HG02870 (cell line): Measurements from ENCODE around the gene NR2F2.

ENCODE experiments used
- ATAC-seq: cut with Tn5 transposase; IDR thresholded peaks from one replicate; pipeline ENCODE4 v1.9.1; 2021; ENCODE audit warnings: mild to moderate bottlenecking, moderate library complexity; ENCODE audit not compliant: unreplicated experiment

Gene NR2F2

GRCh38 chr15:96330450-96331143, at the start of gene NR2F2:
NR2F2 (plus strand) TSS chr15:96330700; CDS start chr15:96332106, 1,406 bp downstream.
- ATAC-seq, result peak; percentile 82

- no peak for ATAC-seq
Observed at GRCh38 chr15:96285305-96285704, 45.2 kb upstream of the NR2F2 start.

DNA sequence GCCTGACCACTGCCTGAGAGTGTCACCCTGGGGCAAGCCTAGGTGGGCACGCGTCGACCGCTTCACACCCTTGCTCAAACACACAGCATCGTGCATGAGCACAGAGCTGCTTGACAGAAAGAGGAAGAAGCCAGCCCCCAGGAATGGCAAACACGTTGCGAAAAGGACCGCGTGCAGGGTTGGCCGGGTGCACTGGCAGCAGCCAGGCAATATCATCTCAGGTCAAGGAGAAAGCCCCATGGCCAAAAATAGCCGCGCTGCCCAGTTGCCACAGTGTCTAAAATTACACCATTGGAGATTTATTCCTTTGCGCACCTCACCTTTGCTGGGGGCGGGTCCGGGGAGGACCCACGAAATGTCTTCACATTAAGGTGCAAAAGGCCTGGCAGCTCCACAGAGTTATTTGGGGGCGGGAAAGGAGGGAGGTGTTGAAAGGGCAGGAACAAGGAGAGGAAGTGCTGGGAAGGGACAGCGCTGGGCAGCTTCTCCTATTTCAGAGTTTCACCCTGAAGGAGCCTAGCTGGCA, 44.7 kb upstream of the NR2F2 start:
- no peak for ATAC-seq

GRCh38 chr15:96290679-96291078, 39.8 kb upstream of the NR2F2 start:
- no peak for ATAC-seq

DNA sequence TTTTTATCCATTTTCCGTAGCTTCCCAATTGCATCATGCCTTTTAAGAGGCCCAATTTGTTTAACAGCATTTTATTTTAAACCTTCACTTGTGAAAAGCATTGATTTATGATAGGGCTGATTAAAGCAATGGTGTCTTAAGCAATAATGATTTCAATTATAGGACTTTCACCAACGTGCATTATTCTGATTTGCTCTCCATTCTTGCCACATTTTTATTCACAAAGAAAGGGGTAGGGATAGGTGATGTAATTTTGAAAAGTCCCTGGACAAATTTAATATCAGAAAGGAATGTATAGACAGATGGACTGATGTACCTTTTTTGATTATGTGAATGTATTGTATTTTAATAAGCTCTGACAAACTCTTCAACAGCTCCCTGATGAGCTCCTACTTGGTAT, 37.9 kb upstream of the NR2F2 start:
- no peak for ATAC-seq

DNA sequence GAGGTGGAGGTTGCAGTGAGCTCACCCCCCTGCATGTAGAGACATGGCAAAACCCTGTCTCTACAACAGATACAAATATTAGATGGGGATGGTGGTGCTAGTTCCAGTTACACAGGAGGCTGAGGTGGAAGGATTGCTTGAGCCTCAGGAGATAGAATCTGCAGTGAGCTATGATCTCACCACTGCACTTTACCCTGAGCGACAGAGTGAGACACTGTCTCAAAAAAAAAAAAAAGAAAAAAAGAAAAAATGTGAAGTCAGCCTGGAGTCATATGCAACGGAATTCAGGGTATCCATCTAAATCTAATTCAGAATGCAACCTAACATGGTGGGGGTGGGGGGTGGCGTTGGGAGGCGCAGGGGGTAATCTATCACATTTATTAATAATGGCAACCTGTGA, 37.1 kb upstream of the NR2F2 start:
- ATAC-seq, result no peak

GRCh38 chr15:96294766-96295165, 35.7 kb upstream of the NR2F2 start:
- no peak for ATAC-seq

DNA sequence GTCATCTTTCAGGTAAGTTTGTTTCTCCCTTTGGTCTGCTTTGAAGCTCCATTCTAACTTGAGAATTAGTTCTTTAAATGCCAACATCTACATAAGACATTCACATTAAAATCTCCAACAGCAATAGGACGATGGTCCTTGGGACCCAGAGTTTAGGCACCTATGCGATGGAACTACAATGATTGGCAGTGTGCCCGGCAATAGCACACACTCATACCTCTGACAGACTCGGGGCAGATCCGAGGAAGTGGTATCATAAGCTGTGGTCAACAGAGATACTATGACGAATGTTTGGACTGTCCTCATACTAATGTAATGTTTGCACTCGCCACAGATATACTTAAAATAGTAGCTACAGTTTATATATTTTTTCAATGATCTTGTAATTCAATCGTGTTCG, 34.2 kb upstream of the NR2F2 start:
- ATAC-seq, result no peak

DNA sequence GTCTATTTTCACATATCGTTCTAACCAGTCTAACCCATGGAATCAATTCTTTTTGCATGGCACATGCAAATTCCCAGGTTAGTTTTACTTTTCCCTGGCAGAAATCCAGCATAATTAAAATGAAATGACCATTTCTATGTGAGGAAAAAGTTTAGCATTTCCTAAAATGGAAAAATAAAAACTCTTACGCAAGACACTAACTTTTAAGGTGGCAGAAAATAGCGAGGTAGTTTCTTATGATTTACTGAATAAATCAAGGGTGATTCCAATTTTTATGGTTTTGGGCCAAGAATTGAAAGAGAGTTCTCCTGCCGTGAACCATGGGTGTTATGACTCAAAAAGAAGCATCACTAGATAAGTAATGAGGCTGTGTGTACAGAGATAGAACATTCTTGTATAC, 32.7 kb upstream of the NR2F2 start:
- ATAC-seq, result no peak

GRCh38 chr15:96298217-96298616, 32.3 kb upstream of the NR2F2 start:
- no peak for ATAC-seq

- ATAC-seq, result no peak
Observed at GRCh38 chr15:96300836-96301235, 29.7 kb upstream of the NR2F2 start.

GRCh38 chr15:96303503-96304056, 26.9 kb upstream of the NR2F2 start:
- no peak for ATAC-seq

DNA sequence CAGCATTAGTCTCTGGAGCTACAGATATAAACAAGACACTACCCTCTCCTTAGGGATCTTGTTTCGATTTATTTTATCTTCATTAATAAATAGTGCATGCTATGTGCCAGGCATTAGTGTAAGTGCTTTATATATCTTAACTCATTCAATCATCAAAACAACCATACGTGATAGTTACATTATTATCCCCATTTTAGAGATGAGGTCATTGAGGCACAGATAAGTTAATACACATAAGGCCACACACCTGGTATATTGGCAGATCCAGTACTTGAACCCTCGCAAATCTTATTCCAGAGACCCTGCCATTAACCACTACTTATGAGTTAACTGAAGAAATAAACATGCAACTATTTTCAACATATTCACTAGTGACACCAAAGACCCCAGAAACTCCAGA, 25.7 kb upstream of the NR2F2 start:
- no peak for ATAC-seq

DNA sequence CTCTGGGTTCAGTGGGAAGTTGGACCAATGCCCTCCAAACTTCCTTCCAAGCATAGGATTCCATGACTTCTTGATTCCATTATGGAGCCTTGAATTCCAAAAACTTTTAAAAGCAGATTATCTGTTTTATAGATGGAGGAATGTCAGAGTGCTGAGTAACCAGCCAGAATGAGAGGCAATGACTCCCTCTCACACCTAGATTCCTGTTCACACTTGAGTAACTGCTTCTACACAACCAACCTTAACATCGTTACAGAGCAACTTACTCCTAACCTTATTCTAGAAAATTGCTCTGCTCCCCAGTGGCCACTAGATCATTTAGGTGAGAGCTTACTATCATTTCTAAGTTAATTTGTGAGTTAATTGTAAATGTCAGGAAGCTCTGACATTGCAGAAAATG, 24.2 kb upstream of the NR2F2 start:
- ATAC-seq, result no peak

DNA sequence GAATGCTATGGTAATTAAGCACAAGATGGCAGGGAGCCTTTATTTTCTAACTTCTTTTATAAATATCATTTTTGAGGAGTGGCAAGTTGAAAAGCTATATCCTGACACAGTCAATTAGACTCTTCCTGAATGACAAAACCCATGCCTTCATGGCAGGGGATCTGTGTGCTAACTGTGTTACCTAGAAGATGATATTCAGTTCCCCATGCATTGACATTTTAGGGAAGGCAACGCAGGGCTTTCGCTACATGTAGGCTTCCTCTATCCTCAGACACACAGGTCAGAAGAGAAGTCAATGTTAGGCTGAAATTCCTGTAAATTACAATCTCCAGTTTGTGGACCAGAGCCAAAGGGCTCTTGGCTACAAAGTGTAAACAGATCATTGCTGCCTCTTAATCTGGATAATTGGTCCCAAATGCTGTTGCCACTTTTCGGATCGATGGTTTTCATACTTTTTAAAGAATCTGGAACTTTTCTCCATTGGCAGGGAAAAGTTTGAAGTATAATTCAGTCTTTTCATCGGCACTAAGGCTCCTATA, 22.6 kb upstream of the NR2F2 start:
- ATAC-seq, result no peak

DNA sequence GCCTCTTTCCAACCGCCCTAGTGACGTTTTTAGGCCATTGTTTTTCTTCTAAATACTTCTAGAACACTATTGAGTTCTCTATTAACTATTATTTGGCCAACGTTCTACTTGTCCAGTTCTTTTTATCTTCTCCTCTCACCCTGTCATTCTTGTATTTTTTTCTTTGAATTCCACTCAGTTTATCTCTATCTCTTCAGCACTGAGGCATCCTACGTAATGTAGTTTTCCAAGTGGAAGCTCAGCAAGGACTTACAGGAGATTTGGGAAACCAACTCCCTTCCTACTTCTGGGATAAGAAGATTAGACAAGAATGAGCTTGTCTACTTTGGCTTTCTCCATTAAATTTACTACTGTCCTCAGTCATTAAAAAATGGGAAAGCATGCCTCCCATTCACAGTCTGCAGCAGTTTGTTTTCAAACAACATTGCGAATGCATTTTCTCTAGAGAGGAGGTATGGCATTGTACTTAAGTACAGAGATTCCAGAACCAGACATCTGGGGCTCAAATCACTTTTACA, 21.3 kb upstream of the NR2F2 start:
- ATAC-seq, result no peak

GRCh38 chr15:96311256-96311955, 19.1 kb upstream of the NR2F2 start:
- no peak for ATAC-seq

DNA sequence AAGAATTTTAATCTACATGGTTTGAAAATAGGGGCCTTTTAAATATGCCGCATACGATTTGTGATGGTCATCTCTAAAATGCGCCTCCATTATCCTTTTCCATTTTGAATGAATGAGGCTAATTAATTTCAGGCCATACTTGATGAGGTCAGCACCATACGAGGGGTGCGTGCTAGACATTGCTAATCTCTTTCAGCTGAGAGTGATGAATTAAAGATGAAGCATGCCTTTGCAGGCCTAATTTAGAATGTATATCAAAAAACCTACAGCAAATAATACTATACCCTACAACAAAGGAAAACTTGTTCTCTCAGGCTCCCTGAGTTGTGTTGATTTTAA, 18.6 kb upstream of the NR2F2 start:
- no peak for ATAC-seq

DNA sequence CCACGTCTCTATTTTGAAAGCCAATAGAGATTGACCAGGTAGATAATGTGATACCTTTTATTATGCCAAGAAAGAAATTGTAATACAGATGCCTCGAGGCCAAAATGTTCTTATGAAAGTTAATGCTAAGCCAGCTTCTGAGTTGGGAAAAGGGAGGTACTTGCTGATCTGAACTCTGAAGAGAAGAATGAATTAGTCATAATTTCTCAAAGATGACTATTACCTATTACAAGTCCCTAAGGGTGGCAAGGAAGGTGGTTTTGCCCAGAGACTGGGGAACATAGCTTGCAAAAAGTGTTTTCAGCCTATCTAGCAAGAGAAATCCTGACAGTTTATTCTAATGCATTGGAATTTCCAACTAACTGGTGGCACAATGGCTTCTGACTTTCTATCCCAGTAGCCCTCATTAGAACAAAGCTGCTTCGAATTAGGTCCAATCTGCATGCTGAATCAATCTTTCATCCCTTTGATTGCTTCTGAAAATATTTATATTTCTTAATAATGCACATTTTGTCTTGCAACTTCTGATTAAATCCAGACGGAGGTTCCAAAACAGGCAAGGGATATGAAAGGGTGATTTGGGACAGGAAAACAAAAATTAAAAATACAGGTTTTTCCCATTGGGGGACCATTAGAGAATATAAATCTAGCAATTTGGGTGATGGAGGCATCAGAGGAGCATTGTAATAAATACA, 17.7 kb upstream of the NR2F2 start:
- ATAC-seq, result no peak

DNA sequence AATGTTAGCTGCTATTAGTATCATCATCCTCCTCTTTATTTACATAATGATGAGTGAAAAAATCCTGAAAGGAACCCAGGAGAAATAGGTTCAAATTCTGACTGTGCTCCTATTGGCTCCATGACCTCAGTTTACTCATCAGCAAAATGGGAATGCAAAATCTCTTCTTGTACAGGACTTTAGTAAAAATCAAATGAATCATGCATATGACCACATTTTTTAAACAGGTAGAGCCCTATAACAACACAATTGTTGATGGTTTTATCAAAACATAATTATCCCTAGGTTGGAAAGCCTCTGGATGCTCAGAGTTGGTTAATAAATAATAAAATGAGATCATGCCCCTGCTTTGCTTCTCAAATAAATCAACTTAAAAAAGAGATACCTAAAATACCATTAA, 16.0 kb upstream of the NR2F2 start:
- no peak for ATAC-seq

- ATAC-seq, result no peak
Observed at GRCh38 chr15:96314963-96315362, 15.5 kb upstream of the NR2F2 start.
